ENCODE measurements around the gene IL16. TPM values are rescaled to one million over a fixed set of nuclear protein-coding genes. Genes with fewer than 3 reads are reported as not detected.
"Not testable (repeated sequence)": the region's sequence is repeated elsewhere in the genome, so short reads cannot be mapped to it uniquely, and the experiment has no call there.

IL16 gene
- total RNA-seq, 3 donors from 2014 or later = 11.1 to 40.5 (median 20.3) TPM

DNA sequence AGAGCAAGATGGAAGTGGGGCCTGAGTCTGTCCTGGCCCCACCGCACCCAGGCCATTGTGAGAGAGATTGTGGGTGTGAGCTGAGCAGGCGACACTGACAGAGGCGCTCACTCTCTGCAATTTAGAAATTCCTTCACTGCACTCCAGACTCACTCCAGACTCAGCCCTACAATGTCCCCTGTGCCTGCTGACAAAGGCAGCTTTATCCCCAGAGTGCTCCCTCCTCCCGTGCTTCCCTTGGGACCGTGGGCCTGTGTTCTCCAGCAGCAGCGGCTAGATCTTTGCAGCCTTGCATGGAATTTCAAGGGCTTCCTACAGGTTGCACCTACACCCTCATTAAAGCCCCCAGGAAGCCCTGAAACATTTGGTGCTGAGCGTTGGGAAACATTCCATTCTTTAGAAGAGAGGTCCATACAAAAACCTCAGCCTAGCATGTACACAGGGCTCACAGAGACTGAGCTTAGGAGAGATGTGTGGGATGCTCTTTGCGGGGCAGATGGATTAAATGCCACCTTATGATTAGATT lies 1.3 kb upstream of the IL16 start:
- Histone ChIP-seq H3K27ac (peak overlapping the region in 1 of 2 donors; percentile 7), H3K9me3 (no peaks in the 10 kb centered on the region), H3K36me3 (no peaks in the 10 kb centered on the region), H3K4me3 (no peak overlapping the region), H3K4me1 (no peaks in the 10 kb centered on the region), H3K27me3 (no peaks in the 10 kb centered on the region)
- intact Hi-C loops (cut with DNase I; ENCODE audit: low total_unique reads) = no loop called here
- TF ChIP-seq, protein P1, sequence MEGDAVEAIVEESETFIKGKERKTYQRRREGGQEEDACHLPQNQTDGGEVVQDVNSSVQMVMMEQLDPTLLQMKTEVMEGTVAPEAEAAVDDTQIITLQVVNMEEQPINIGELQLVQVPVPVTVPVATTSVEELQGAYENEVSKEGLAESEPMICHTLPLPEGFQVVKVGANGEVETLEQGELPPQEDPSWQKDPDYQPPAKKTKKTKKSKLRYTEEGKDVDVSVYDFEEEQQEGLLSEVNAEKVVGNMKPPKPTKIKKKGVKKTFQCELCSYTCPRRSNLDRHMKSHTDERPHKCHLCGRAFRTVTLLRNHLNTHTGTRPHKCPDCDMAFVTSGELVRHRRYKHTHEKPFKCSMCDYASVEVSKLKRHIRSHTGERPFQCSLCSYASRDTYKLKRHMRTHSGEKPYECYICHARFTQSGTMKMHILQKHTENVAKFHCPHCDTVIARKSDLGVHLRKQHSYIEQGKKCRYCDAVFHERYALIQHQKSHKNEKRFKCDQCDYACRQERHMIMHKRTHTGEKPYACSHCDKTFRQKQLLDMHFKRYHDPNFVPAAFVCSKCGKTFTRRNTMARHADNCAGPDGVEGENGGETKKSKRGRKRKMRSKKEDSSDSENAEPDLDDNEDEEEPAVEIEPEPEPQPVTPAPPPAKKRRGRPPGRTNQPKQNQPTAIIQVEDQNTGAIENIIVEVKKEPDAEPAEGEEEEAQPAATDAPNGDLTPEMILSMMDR (IDR thresholded peaks at IDR 0.05) = no peak
- TF ChIP-seq POLR2AphosphoS5 (IDR thresholded peaks at IDR 0.05) (no peak), POLR2A (IDR thresholded peaks at IDR 0.05) (no peak)
- DNase-seq (ENCODE audit: low spot score in 2 of 2) = no peak

DNA sequence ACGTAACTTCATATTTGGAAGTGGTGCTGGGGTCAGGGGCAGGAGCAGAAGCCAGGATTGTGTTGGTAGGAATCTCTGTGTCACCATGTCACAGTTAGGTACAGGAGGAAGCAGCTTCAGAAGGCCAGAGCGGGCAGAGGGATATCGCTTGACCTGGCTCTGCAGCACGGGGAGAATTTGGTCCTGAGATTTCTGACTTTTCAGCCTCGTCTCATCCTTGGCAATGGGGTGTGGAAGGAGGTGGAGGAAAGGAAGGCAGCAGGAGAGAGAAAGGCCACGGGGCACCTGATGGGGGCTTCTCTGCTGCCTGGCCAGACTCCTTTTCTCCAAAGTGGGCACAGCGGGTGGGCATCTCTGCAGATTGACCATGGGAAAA lies 564 bp downstream of the IL16 start:
- Histone ChIP-seq H3K27me3 (no peaks in the 10 kb centered on the region), H3K4me3 (no peak overlapping the region), H3K27ac (no peak overlapping the region)

DNA sequence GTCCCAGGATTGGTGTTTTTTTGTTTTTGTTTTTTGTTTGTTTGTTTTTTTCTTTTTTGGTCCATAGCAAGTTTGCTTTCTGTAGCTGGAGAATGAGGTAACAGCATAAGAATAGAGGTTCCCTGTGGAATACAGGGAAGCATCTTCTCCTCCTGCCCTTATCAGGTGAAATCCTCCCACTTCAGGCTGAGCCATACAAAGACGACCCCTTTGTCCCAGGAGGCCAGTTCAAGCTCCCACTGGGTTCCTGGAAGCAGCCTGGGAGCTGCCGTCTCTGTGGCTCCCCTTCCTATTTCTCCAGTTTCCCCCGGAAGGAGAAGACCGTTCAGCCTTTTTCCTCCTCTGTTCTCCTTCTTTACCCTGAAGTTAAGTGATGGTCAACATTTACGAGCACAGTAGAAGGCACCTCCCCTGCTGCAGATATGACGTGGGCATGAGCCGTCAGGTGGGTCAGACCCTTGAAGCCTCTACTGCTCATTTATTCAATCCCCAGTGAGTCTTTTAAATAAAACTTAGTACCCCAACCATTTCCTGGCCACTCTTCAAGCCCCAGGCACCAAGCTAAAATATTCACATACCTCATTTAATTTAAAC lies 1.1 kb downstream of the IL16 start:
- intact Hi-C loops (cut with DNase I; ENCODE audit: low total_unique reads) = no loop called here
- no peak overlapping the region for H3K27ac ChIP-seq
- H3K4me3 ChIP-seq = no peak overlapping the region
- TF ChIP-seq POLR2A (IDR thresholded peaks at IDR 0.05) = no peak
- TF ChIP-seq POLR2AphosphoS5 (IDR thresholded peaks at IDR 0.05) = no peak
- TF ChIP-seq, protein P1 (IDR thresholded peaks at IDR 0.05) = no peak
- no peaks in the 10 kb centered on the region for H3K27me3 ChIP-seq
- H3K36me3 ChIP-seq = no peaks in the 10 kb centered on the region
- no peak for DNase-seq (ENCODE audit: low spot score in 2 of 2)
- H3K9me3 ChIP-seq = no peaks in the 10 kb centered on the region
- no peaks in the 10 kb centered on the region for H3K4me1 ChIP-seq

More for the DNA sequence above, 564 bp downstream of the IL16 start:
- no peak for DNase-seq (ENCODE audit: low spot score in 2 of 2)
- intact Hi-C loops (cut with DNase I; ENCODE audit: low total_unique reads) = no loop called here
- TF ChIP-seq POLR2AphosphoS5 (IDR thresholded peaks at IDR 0.05) (no peak), POLR2A (IDR thresholded peaks at IDR 0.05) (no peak)
- TF ChIP-seq, protein P1 (IDR thresholded peaks at IDR 0.05) = no peak
- Histone ChIP-seq H3K4me1 (no peaks in the 10 kb centered on the region), H3K9me3 (no peaks in the 10 kb centered on the region), H3K36me3 (no peaks in the 10 kb centered on the region)

DNA sequence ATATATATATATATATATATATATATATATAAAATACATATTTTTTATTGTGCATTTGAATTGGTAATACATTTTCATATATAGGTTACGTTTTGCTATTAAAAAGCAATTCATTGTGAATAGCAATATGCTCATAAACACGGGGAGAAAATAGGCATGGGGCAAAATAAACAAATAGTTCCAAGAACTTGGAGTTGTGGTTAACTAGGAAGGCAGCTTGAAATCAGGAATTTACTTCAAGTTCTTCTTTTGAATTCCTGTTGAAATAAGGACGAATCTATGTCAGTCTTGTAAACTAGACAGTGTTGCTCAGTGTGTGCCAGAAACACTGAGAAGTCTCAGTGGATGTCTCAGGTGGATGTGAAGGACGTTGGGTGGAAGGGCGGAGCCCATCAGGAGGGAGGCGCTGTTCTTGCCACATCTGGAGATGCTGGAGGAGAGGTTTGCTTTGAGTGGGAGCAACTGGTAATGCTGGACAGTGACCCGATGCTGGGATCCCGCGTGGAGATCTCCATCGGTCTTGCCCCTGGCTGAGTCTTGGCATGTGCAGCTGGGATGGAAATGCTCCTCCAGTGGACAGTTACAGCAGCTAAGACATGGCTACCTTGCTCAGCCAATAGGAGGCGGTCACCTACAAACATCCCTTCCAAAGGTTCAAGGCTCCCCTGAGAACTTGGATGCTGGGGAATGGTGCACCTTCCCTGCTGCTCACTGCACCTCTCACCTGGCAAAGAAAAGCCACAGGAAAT lies 2.5 kb downstream of the IL16 start:
- Histone ChIP-seq H3K9me3 (no peaks in the 10 kb centered on the region), H3K36me3 (no peaks in the 10 kb centered on the region), H3K4me3 (no peak overlapping the region), H3K27ac (no peak overlapping the region), H3K4me1 (no peaks in the 10 kb centered on the region), H3K27me3 (no peaks in the 10 kb centered on the region)
- intact Hi-C loops (cut with DNase I; ENCODE audit: low total_unique reads) = no loop called here
- DNase-seq (ENCODE audit: low spot score in 2 of 2) = no peak
- TF ChIP-seq, protein P1 (IDR thresholded peaks at IDR 0.05) = no peak
- TF ChIP-seq POLR2AphosphoS5 (IDR thresholded peaks at IDR 0.05) = no peak
- TF ChIP-seq POLR2A (IDR thresholded peaks at IDR 0.05) = no peak

DNA sequence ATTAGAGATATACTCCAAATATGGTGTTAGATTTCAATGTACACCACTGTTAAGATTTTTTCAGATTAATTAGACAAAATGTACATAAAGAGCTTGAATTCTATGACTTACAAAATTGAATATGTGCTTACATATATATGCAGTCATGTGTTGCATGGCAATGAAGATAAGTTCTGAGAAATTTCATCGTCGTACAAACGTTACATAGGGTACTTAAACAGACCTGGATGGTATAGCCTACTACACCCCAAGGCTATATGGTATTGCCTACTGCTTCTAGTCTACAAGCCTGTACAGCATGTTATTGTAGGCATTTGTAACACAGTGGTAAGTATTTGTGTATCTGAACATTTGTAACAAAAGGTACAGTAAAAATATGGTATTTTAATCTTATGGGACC lies 9.3 kb downstream of the IL16 start:
- Histone ChIP-seq H3K4me1 (no peaks in the 10 kb centered on the region), H3K27ac (no peak overlapping the region), H3K27me3 (no peaks in the 10 kb centered on the region), H3K9me3 (peaks cover 0 to 11% of the 10 kb centered on the region in 2 donors), H3K4me3 (no peak overlapping the region), H3K36me3 (no peaks in the 10 kb centered on the region)
- no peak for DNase-seq (ENCODE audit: low spot score in 2 of 2)
- TF ChIP-seq POLR2AphosphoS5 (IDR thresholded peaks at IDR 0.05) = no peak
- intact Hi-C loops (cut with DNase I; ENCODE audit: low total_unique reads) = no loop called here

DNA sequence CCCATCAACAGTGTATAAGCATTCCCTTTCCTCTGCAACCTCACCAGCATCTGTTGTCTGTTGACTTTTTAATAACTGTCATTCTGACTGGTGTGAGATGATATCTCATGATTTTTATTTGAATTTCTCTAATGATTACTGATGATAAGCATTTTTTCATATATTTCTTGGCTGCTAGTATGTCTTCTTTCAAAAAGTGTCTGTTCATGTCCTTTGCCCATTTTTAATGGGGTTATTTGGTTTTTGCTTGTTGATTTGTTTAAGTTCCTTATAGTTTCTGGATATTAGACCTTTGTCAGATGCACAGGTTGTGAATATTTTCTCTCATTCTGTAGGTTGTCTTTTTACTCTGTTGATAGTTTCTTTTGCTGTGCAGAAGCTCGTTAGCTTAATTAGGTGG lies 11.3 kb downstream of the IL16 start:
- H3K4me3 ChIP-seq; H3K4me1 ChIP-seq; H3K36me3 ChIP-seq; H3K27ac ChIP-seq; H3K27me3 ChIP-seq; intact Hi-C loops (cut with DNase I; ENCODE audit: low total_unique reads); DNase-seq (ENCODE audit: low spot score in 2 of 2): not testable (repeated sequence)
- H3K9me3 ChIP-seq = peaks cover 0 to 11% of the 10 kb centered on the region in 2 donors

Measured in breast epithelium (tissue), 4 donors.